ENCODE results near the gene TFAP2C. TPM values are rescaled to one million over a fixed set of nuclear protein-coding genes. Genes with fewer than 3 reads are reported as not detected.

Gene TFAP2C
- total RNA-seq, 2 donors from 2014 or later = 0.31 to 1.8 TPM

GRCh38 chr20:56582542-56582941 lies 46.6 kb upstream of the TFAP2C start:
- peaks cover 1% of the 10 kb centered on the region for H3K9me3 Mint-ChIP-seq
- Histone ChIP-seq H3K27ac (ENCODE audit: low read depth, low read length) (no peak overlapping the region), H3K36me3 (ENCODE audit: control insufficient read depth, insufficient read depth, low read length) (no peaks in the 10 kb centered on the region), H3K9me3 (ENCODE audit: control insufficient read depth, low read length) (no peaks in the 10 kb centered on the region), H3K27me3 (ENCODE audit: control insufficient read depth, insufficient read depth, low read length, poor library complexity, severe bottlenecking) (no peaks in the 10 kb centered on the region), H3K9ac (ENCODE audit: extremely low read depth, low read length, poor library complexity, severe bottlenecking) (no peak overlapping the region), H3K4me3 (ENCODE audit: low read length) (no peak overlapping the region), H3K4me1 (ENCODE audit: control insufficient read depth, insufficient read depth, low read length) (peaks cover 3% of the 10 kb centered on the region)
- no peaks in the 10 kb centered on the region for H3K36me3 Mint-ChIP-seq (ENCODE audit: low read depth)
- no peak overlapping the region for H3K4me3 Mint-ChIP-seq
- no peak for DNase-seq
- 95 to 100% methylated on average over 1 to 3 of the region's 4 CpGs for WGBS, 2 experiments (ENCODE audit: insufficient coverage in 1 of 2, insufficient read length in 1 of 2)
- no peak for TF ChIP-seq CTCF (conservative IDR thresholded peaks at IDR 0.05)
- H3K4me1 Mint-ChIP-seq = peaks cover 4% of the 10 kb centered on the region
- H3K27ac Mint-ChIP-seq = no peak overlapping the region
- no peaks in the 10 kb centered on the region for H3K27me3 Mint-ChIP-seq (ENCODE audit: insufficient read depth)

DNA sequence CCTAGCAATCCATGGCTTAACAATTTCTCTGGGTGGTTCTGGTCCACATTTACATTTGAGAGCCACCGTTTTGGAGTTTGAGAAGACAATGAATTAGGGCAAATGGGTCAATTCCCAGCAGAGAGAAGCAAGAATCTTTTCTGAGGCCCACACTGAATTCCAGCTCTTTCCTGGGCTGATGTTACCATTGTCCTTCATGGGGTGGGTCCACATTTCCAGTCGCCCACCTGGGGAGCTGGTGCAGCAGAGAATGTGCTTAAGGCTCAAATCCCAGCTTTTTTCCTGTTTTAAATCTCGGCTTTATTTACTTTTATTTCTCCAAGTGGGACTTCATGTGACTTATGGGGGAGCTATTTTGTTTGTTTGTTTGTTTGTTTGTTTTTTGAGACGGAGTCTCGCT lies 44.2 kb upstream of the TFAP2C start:
- H3K4me3 Mint-ChIP-seq = no peak overlapping the region
- WGBS, 2 experiments (ENCODE audit: insufficient coverage in 1 of 2, insufficient read length in 1 of 2) = 45 to 83% methylated on average over 1 to 5 of the region's 5 CpGs
- H3K36me3 Mint-ChIP-seq (ENCODE audit: low read depth) = no peaks in the 10 kb centered on the region
- Histone ChIP-seq H3K27ac (ENCODE audit: low read depth, low read length) (no peak overlapping the region), H3K4me3 (ENCODE audit: low read length) (no peak overlapping the region), H3K36me3 (ENCODE audit: control insufficient read depth, insufficient read depth, low read length) (no peaks in the 10 kb centered on the region), H3K9ac (ENCODE audit: extremely low read depth, low read length, poor library complexity, severe bottlenecking) (no peak overlapping the region), H3K4me1 (ENCODE audit: control insufficient read depth, insufficient read depth, low read length) (peaks cover 3% of the 10 kb centered on the region), H3K27me3 (ENCODE audit: control insufficient read depth, insufficient read depth, low read length, poor library complexity, severe bottlenecking) (no peaks in the 10 kb centered on the region), H3K9me3 (ENCODE audit: control insufficient read depth, low read length) (no peaks in the 10 kb centered on the region)
- TF ChIP-seq CTCF (conservative IDR thresholded peaks at IDR 0.05) = no peak
- no peak for DNase-seq
- peaks cover 4% of the 10 kb centered on the region for H3K4me1 Mint-ChIP-seq
- H3K27me3 Mint-ChIP-seq (ENCODE audit: insufficient read depth) = no peaks in the 10 kb centered on the region
- no peak overlapping the region for H3K27ac Mint-ChIP-seq
- H3K9me3 Mint-ChIP-seq = peaks cover 1% of the 10 kb centered on the region

DNA sequence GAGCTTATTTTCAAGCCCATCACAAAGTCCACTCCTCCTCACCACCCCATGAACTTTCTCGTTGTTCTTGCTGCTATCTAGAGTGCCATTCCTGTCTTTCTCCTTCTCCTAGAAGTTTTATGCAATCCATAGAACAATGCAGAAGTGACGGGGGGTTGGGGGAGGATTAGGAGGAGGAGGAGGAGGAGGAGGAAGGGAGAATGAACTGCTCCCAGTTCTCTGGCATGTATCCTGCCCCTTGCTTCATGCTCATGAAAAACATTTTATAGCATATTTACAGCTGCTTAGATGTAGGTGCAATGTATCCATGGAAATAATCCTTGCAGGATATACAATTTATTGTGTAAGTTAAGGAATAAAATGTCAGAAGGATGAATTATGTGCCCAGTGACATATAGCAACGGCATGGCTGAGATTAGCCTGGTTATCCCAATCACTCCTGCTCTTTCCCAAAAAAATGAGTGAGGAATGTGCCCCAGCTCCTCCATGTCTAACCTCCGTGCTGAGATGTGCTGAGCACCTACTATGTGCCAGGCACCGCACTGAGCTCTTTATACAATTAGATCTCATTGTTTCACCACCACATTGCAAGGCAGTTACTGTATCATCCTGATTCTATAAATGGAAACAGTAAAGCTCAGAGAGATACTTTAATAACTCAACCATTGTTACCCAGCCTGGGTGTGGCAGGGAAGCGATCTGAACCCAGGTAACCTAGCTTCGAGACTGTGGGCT lies 41.6 kb upstream of the TFAP2C start:
- no peaks in the 10 kb centered on the region for H3K27me3 Mint-ChIP-seq (ENCODE audit: insufficient read depth)
- no peak for DNase-seq
- no peak overlapping the region for H3K4me3 Mint-ChIP-seq
- H3K27ac ChIP-seq (ENCODE audit: low read depth, low read length) = no peak overlapping the region
- H3K9me3 ChIP-seq (ENCODE audit: control insufficient read depth, low read length) = no peaks in the 10 kb centered on the region
- no peak overlapping the region for H3K27ac Mint-ChIP-seq
- no peaks in the 10 kb centered on the region for H3K36me3 Mint-ChIP-seq (ENCODE audit: low read depth)
- WGBS, 2 experiments (ENCODE audit: insufficient coverage in 1 of 2, insufficient read length in 1 of 2) = 89 to 98% methylated on average over 4 to 6 of the region's 7 CpGs
- H3K27me3 ChIP-seq (ENCODE audit: control insufficient read depth, insufficient read depth, low read length, poor library complexity, severe bottlenecking) = no peaks in the 10 kb centered on the region
- TF ChIP-seq CTCF (conservative IDR thresholded peaks at IDR 0.05) = no peak
- peaks cover 12% of the 10 kb centered on the region for H3K4me1 Mint-ChIP-seq
- no peaks in the 10 kb centered on the region for H3K36me3 ChIP-seq (ENCODE audit: control insufficient read depth, insufficient read depth, low read length)
- peaks cover 1% of the 10 kb centered on the region for H3K9me3 Mint-ChIP-seq
- H3K9ac ChIP-seq (ENCODE audit: extremely low read depth, low read length, poor library complexity, severe bottlenecking) = no peak overlapping the region
- H3K4me1 ChIP-seq (ENCODE audit: control insufficient read depth, insufficient read depth, low read length) = peaks cover 3% of the 10 kb centered on the region
- no peak overlapping the region for H3K4me3 ChIP-seq (ENCODE audit: low read length)

Data from endodermal cell (in vitro differentiated cells).